HG03565 (cell line): ENCODE measurements around the gene PSEN1.
A peak's percentile ranks its signal among the peaks of the same experiment; 100 is the strongest.

Experiments used
- ATAC-seq: cut with Tn5 transposase; IDR thresholded peaks from one replicate; pipeline ENCODE4 v1.9.1; 2021; ENCODE audit warnings: mild to moderate bottlenecking, moderate library complexity; ENCODE audit not compliant: unreplicated experiment

PSEN1 gene

GRCh38 chr14:73136387-73137225 is at the start of gene PSEN1:
TSS of gene PSEN1 (plus strand) at chr14:73136507. CDS start at chr14:73148020, 11,513 bp downstream.
- ATAC-seq, result peak; percentile 81

- no peak for ATAC-seq
These were observed 45.3 kb upstream of the PSEN1 start for GRCh38 chr14:73091044-73091443.

GRCh38 chr14:73097421-73097820 is 38.9 kb upstream of the PSEN1 start:
- no peak for ATAC-seq

- ATAC-seq, result no peak
These were observed 36.0 kb upstream of the PSEN1 start for GRCh38 chr14:73100334-73100733.

GRCh38 chr14:73102806-73103497 is 33.4 kb upstream of the PSEN1 start:
- ATAC-seq, result no peak

- no peak for ATAC-seq
These were observed 31.3 kb upstream of the PSEN1 start for GRCh38 chr14:73105050-73105449.

- no peak for ATAC-seq
These were observed 30.6 kb upstream of the PSEN1 start for GRCh38 chr14:73105727-73106126.

- ATAC-seq, result no peak
These were observed 20.1 kb upstream of the PSEN1 start for GRCh38 chr14:73116079-73116665.

GRCh38 chr14:73124180-73124894 is 12.0 kb upstream of the PSEN1 start:
- no peak for ATAC-seq

- no peak for ATAC-seq
These were observed 11.1 kb upstream of the PSEN1 start for GRCh38 chr14:73125169-73125588.

- ATAC-seq, result no peak
These were observed 10.6 kb upstream of the PSEN1 start for GRCh38 chr14:73125746-73126145.

GRCh38 chr14:73133795-73134194 is 2.5 kb upstream of the PSEN1 start:
- ATAC-seq, result no peak

- no peak for ATAC-seq
These were observed 271 bp upstream of the PSEN1 start for GRCh38 chr14:73136085-73136386.

GRCh38 chr14:73140811-73141323 is 4.6 kb downstream of the PSEN1 start:
- ATAC-seq, result no peak

GRCh38 chr14:73142216-73142615 is 5.9 kb downstream of the PSEN1 start:
- ATAC-seq, result no peak

- no peak for ATAC-seq
These were observed 6.7 kb downstream of the PSEN1 start for GRCh38 chr14:73143003-73143402.

GRCh38 chr14:73143617-73144016 is 7.3 kb downstream of the PSEN1 start:
- ATAC-seq, result no peak

GRCh38 chr14:73145371-73145770 is 9.1 kb downstream of the PSEN1 start:
- ATAC-seq, result no peak

- no peak for ATAC-seq
These were observed 9.8 kb downstream of the PSEN1 start for GRCh38 chr14:73146111-73146510.

- ATAC-seq, result no peak
These were observed 13.4 kb downstream of the PSEN1 start for GRCh38 chr14:73149753-73150152.

GRCh38 chr14:73153272-73153671 is 17.0 kb downstream of the PSEN1 start:
- no peak for ATAC-seq
